AG10803 (cell line): ENCODE data around the gene PLCL1.
A peak's percentile ranks its signal among the peaks of the same experiment; 100 is the strongest.

Experiments used
- DNase-seq: peaks from one replicate; pipeline ENCODE4 v3.0.0; 2010; ENCODE audit warnings: low read depth
- H3K4me3 ChIP-seq: 2 replicates; pipeline ENCODE4 v1.5.1; 2011; ENCODE audit warnings: mild to moderate bottlenecking, low read length, control low read depth
- TF ChIP-seq, protein P1 (sequence below): conservative IDR thresholded peaks from 2 replicates; pipeline ENCODE4 v1.5.1; 2011; ENCODE audit warnings: mild to moderate bottlenecking, low read length, control low read depth, inconsistent platforms

PLCL1 gene

DNA sequence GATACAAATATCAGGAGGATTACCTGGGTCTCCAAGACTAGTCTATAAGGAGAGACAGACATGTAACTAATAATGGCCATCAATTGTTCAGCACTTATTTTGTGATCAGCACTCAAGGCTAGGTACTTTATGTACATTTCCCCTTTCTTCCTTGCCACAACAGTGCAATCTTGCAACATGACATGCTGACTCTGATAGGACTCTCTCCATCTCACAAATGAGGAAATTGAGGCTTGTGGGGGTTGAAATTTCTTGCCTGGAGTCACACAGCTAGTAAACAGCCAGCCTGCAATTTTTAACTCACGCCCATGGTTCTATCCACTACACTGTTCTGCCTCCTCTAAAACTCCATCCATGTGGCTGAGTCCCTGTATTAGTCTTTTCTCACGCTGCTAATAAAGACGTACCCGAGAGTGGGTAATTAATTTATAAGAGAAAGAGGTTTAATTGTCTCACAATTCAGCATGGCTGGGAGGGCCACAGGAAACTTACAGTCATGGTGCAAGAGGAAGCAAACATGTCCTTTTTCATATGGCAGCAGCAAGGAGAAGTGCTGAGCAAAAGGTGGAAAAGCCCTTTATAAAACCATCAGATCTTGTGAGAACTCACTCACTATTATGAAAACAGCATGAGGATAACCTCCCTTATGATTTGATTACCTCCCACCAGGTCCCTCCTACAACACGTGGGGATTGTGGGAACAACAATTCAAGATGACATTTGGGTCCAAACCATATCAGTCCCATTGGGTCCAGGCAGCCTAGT, 302.4 kb downstream of the PLCL1 start:
- TF ChIP-seq, protein P1, sequence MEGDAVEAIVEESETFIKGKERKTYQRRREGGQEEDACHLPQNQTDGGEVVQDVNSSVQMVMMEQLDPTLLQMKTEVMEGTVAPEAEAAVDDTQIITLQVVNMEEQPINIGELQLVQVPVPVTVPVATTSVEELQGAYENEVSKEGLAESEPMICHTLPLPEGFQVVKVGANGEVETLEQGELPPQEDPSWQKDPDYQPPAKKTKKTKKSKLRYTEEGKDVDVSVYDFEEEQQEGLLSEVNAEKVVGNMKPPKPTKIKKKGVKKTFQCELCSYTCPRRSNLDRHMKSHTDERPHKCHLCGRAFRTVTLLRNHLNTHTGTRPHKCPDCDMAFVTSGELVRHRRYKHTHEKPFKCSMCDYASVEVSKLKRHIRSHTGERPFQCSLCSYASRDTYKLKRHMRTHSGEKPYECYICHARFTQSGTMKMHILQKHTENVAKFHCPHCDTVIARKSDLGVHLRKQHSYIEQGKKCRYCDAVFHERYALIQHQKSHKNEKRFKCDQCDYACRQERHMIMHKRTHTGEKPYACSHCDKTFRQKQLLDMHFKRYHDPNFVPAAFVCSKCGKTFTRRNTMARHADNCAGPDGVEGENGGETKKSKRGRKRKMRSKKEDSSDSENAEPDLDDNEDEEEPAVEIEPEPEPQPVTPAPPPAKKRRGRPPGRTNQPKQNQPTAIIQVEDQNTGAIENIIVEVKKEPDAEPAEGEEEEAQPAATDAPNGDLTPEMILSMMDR: no peak
- DNase-seq: no peak

DNA sequence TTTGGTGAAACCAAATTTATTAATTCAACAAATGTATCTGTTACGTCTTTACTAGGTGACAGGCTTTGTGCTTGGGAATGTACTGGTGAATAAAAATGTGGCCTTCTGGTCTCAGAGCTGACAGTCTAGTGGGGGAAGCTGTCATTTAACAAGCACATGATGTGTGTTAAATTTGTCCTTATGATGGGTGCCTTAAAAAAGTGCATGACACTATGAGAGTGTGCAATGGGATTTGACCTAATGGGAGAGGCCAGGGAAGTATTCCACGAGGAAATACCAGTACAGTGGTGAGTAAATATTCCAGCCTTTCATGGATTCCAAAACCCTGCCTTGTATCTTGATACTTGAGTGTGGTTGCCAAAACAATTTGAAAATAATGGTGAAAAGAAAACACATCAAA, 308.9 kb downstream of the PLCL1 start:
- TF ChIP-seq, protein P1: no peak
- no peak for DNase-seq
- H3K4me3 ChIP-seq: no peak overlapping the region

More for the DNA sequence above, 302.4 kb downstream of the PLCL1 start:
- H3K4me3 ChIP-seq: no peak overlapping the region

DNA sequence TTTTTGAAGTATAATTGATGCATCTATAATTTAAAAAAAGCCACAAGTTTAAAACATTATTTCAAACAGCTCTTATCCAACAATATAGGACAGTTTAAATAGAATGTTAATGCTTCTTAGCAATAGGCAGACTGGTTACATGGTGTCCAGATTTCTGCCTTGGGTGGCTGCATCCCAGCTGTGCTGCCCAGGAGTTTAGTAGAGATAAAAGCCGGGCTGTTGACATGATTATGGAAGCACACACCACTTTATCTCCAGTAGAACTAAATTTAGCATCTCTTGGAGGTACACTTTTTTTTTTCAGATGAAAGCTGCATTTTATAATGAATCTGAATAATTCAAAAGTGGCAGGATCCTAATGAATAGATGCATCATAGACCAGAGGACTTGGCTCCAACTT, 309.7 kb downstream of the PLCL1 start:
- H3K4me3 ChIP-seq: no peak overlapping the region
- no peak for DNase-seq
- TF ChIP-seq, protein P1: no peak

DNA sequence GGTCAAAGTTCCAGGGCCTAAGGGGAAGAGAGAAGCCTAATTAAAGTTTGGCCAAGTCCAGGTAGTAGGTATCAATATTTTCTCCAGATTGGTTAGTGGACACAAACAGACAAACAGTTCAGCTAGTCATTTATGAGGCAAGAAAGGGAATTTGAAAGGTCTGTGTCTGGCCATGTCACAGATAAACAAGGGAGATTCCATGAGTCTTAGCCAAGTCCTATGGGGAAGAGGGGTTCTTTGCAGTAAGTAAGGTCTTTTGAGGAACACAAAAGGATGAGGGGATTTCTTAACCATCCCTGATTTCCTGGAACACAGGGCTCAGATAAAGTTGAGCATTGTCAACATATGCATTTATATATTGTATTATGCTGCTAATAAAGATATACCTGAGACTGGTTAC, 310.8 kb downstream of the PLCL1 start:
- DNase-seq: no peak
- H3K4me3 ChIP-seq: no peak overlapping the region
- TF ChIP-seq, protein P1: no peak

DNA sequence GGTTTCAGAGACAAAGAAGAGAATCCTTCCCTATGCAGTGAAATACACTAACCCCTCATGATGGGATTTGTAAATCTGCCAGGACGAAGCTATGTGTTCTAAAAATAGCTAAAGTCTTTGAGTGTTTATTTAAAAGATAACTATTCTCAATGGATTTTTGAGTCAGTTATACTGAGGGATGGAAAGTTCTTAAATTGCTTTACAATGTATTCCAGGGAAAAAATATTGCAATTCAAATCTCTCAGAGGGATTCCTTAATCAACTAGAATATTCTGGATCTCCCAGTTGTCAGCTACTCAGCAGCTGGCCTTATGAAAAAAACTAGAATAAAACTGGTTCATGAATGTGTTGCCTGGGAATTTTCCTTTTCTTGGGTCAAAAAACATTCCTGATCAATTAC, 312.4 kb downstream of the PLCL1 start:
- TF ChIP-seq, protein P1: no peak
- H3K4me3 ChIP-seq: no peak overlapping the region
- no peak for DNase-seq

DNA sequence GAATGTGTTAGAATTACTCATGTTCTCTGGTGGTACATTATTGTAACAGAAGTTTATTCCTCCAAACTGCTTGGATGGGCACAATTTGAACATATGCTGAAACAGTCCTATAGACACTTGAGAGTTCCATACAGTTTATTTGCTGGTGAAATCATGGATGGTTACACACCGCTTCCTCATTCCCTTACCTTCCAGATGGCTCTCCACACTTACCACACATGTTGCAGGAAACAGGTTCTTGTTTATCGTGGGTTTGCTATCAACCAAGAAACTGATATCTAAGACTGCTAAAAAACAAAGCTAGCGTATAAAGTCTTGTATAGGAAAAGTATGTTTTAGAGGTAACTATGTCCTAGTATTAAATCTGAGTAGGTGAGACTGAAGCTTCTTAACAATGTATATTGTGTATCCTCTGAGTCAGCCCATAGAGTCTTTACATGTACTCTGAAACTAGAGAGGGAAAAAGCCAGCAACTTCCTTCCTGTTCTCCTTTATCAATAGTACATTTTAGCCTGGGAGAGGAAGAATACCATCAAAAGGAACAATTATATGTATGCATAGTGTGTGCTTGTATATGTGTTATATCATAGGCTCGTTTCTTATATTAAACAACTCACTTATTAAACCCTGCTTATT, 313.1 kb downstream of the PLCL1 start:
- DNase-seq: no peak
- TF ChIP-seq, protein P1: no peak
- no peak overlapping the region for H3K4me3 ChIP-seq

DNA sequence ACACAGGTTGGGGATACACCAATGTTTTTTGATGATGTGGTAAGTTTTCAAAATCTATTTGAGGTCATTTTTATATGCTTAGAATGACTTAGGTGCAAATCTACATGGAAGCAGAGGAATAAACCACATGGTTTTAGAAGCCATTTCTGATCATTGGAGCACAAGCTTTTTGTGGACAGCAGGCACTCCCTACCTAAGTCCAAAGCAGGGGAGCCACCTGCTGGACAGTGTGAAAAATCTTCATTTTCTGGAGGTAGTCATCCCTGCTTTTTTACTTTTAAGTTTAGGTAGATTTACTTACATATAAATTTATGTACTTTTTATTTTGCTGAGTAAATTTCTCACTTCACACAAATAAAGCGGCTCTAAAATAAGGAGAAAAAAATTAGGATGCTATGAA, 323.2 kb downstream of the PLCL1 start:
- TF ChIP-seq, protein P1: peak; percentile 88
- DNase-seq: peak; percentile 77
- H3K4me3 ChIP-seq: no peak overlapping the region
